ENCODE results near the gene DNAJB5.

Gene DNAJB5

GRCh38 chr9:34984049-34984448, 5.5 kb upstream of the DNAJB5 start:
- DNase-seq (ENCODE audit: low read depth), result peak; percentile 57

GRCh38 chr9:34985311-34985899, 4.1 kb upstream of the DNAJB5 start:
- DNase-seq (ENCODE audit: low read depth), result peak; percentile 61

DNA sequence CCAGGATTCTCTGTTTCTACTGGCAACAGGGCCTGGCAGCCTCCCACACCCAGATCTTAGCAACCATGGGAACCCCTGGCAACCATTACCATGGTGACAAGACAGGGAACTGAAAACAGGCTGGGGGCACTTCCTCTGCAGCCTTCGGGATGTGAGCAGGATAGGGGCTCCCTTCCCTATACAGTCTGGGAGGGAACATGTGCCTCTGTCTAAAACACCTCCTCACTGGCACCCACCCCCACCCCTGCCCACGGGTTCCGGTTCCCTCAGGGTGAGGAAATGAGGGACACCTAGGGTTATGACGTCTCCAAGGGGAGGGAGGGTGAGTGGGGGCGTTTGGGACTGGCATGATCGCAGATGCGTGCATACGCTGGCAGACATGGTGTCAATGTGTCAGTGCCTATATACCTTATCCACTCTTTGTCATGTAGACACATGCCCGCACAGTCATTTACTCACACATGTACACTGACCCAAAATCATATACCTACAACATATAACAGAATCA, 3.0 kb upstream of the DNAJB5 start:
- no peak for DNase-seq (ENCODE audit: low read depth)

- DNase-seq (ENCODE audit: low read depth), result peak; percentile 32
Observed at GRCh38 chr9:34987160-34987901, 2.2 kb upstream of the DNAJB5 start.

GRCh38 chr9:34988218-34989002, 1.1 kb upstream of the DNAJB5 start:
- DNase-seq (ENCODE audit: low read depth), result no peak

GRCh38 chr9:34989946-34990635, 546 bp downstream of the DNAJB5 start:
- peak; percentile 32 for DNase-seq (ENCODE audit: low read depth)

GRCh38 chr9:34990908-34991606, 1.5 kb downstream of the DNAJB5 start:
- DNase-seq (ENCODE audit: low read depth), result no peak

DNA sequence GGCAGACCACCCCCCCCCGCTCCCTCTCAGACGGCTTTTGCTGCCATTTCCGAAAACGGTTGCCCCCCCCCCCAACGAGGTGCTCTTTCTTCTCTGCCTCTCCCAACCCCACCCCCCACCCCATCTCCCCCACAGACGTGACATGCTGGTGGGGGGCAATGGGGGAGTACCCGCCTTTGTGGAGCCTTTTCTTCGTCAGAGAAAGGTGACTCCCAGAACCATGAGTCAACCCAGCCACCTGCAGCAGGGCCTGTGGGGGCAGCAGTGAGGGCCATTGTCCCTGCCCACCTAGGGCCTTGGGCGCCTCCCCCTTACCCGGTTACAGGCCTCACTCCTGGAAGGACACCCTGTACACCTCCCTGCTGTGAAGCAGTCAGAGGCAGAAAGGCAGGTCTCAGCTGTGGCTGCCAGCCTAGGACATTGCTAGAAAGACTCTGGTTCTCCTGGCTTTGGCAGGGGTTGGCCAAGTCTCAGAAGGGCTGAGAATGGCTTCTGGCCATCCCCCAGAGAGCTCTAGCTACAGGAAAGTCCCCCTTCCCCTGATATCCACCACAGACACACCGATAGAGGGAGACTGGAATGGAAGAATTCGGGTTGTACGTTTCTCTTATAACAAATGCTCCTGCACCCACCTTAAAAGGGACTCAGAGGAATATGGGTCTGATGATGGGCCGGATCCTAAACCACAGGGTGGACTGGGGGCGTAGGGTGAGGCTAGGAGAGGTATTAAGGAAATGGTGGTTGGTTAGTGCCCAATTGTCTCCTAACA, 2.2 kb downstream of the DNAJB5 start:
- DNase-seq (ENCODE audit: low read depth), result no peak

DNA sequence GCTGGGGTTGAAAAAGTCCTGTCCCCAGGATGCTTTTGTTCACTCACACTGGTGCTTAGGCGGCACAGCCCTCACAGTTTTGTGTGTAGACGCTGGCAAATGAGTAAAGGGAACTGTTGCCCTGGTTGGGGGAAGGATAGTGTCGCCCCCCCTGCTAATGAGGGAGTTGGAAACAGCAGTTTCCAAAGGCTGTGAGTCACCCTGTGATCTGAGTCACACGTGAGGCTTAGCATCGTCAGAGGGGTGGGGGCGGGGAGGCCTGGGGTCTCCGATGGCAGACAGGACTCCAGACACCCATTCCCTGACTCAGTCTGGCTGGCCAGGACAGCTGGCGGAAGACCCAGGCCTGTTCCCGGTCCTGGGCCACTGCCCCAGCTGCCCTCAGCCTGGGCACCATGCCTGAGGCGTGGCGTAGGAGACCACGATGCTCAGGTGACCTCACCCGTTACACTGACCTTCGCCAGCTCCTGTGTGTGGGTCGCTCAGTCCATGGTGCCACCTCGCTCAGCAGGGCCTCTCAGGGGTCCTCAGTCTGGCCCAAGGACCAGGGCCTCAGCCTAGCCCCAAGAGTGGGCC, 2.9 kb downstream of the DNAJB5 start:
- DNase-seq (ENCODE audit: low read depth), result peak; percentile 87

DNA sequence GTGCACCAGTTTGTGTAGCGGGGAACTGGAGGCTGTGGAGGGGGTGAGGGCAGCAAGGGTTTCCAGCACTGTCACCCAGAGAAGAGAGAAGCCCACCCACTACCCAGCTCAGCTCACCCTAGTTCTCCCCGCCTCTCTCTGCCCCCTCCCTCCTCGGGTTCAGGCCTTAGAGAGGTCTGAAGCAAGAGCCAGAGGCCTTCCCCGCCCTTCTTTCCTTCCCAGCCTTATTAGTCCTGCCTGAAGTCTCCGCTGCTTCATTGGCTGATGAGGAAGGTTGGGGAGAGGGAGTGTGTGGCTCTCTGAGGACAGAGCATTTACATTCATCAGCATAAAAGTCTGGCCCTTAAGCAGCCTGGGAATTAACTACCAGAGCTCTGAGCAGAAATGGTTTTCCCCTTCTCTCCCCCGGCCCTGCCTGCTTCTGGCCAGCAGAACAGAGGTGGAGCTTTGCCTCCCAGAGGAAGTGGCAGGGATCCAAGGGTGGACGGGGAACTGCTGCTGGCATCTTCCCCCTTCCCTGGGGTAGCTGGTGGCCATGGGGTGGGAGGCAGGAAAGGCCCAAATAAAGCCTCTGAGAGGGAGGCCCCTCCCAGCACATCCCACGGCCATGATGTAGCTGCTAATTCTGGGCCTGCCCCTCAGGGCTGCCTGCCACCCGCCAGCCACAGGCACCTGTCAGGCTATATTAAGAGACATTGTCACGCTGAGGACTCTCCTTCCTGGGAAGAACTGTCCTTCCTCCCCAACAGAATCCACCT, 4.1 kb downstream of the DNAJB5 start:
- peak; percentile 89 for DNase-seq (ENCODE audit: low read depth)

GRCh38 chr9:34994260-34994899, 4.8 kb downstream of the DNAJB5 start:
- DNase-seq (ENCODE audit: low read depth), result peak; percentile 63

DNA sequence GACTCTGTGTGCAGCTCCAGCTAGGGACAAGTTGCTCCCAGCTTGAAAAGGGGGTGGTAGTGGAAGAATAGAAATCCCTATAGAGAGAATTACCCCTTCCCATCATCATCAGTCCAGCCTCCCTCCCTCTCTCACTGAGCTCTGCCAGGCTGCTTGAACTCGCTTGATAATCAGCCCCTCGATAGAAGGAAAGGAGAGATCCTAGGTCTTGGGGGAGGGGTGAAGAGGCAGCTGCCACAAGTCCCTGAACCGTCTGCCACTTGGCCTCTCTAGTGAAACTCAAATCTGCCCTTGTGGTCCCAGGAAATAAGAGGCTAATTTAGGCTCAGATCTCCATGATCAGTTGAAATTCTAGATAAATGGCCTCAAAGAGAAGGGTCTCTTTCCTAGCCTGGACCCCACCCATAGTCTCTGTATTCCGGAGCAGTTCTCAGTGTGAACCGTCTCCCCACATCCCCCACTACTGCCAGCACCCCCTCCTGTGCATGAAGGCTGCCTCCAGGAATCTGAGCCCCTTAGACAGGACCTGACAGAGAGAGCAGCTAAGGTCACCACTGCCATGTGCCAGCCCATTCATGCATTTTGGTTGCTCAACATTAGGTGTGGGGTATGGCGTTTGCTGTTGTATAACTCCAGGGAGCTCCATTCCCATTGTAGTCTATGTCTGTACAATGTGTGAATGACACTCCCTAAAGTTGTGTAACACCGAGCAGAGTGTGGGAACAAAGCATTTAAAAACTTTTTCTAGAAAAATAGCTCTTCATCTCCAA, 5.5 kb downstream of the DNAJB5 start:
- DNase-seq (ENCODE audit: low read depth), result peak; percentile 87

- DNase-seq (ENCODE audit: low read depth), result peak; percentile 36
Observed at GRCh38 chr9:34995670-34996060, 6.1 kb downstream of the DNAJB5 start.

- no peak for DNase-seq (ENCODE audit: low read depth)
Observed at GRCh38 chr9:34996181-34996904, 6.8 kb downstream of the DNAJB5 start.

DNA sequence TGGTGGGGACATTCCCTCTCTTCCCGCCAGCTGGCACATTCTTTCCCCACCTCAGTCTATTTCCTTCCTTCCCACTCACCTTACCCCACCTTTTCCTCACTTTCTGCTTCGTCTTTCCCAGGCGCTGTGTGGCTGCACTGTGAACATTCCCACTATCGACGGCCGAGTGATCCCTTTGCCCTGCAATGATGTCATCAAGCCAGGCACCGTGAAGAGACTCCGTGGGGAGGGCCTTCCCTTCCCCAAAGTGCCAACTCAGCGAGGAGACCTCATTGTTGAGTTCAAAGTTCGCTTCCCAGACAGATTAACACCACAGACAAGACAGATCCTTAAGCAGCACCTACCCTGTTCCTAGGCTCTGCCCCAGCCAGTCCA, 7.3 kb downstream of the DNAJB5 start:
- no peak for DNase-seq (ENCODE audit: low read depth)

DNA sequence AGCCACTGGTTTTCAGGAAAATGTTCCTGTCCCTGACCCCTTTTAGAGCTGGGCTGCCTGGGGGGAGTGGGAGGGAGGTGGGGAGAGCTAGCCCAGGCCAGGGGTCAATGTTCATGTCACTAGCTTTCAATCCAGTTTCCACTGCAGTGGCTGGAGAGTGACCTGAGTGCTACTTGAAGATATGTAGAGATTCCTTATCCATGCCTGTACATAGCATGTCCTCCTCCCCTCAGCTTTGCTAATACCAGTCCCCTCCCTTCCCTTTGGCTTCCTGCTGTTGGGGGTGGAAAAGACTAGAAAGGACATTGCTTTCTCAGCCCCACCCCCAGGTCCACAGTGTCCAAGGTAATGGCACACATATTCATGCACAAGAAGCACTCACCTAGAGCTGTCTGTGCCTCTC, 7.8 kb downstream of the DNAJB5 start:
- no peak for DNase-seq (ENCODE audit: low read depth)

- DNase-seq (ENCODE audit: low read depth), result no peak
Observed at GRCh38 chr9:34998266-34998665, 8.7 kb downstream of the DNAJB5 start.

DNA sequence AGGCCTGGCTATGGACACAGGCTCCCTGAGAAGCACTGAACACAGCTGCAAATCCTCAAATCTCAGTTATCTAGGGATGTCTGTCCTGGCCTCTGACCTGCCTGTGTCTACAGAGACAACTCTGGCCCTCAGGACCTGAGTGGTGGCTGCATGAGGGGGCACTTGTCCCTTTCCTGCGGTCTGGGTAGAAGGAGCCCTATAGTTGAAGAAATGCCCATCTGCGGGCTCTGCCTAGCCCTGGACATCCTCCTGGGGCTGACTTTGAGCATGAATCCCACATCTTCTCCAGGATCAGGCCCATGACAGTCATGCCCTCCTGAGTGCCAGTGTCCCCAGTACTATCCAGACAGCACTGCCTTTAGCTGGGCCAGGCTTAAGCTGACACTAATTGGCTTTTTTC, 10.0 kb downstream of the DNAJB5 start:
- DNase-seq (ENCODE audit: low read depth), result no peak
